ENCODE measurements around the gene PCNX2. TPM values are rescaled to one million over a fixed set of nuclear protein-coding genes. Genes with fewer than 3 reads are reported as not detected.
A peak's percentile ranks its signal among the peaks of the same experiment; 100 is the strongest.

The PCNX2 gene
- total and polyA plus RNA-seq, 12 donors, result 0.29 to 3.1 (median 1.6) TPM

DNA sequence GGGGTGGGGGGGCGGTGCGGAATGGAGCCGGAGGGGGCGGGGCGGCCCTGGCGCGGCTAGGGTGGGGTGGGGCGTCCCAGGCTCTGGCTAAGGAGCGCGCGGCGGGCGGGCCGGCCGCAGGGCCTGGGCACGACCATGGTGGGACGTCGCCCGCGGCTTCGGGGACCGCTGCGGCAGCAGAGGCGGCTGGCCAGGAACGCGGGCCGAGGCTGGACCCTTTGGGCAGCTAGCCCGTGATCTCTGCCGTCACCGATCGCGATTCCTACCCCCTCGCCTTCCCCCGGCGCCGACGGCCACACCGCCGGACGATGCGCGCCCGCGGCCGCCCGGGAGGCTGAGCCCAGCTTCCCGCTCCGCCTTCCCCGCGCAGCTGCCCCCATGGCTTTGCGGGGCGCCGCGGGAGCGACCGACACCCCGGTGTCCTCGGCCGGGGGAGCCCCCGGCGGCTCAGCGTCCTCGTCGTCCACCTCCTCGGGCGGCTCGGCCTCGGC lies 32.2 kb upstream of the PCNX2 start, which contains the start of gene MAP3K21:
TSS of gene MAP3K21 (plus strand) at position 74 of the 491 bp plus-strand sequence. CDS start at position 379, 305 bp downstream.
- WGBS, 2 donors, result 1% methylated on average over 34 to 67 of the region's 68 CpGs
- DNase-seq, result no peak
- Histone ChIP-seq H3K9me3 (no peaks in the 10 kb centered on the region), H3K27me3 (peaks cover 8 to 52% (median 30%) of the 10 kb centered on the region in 7 donors), H3K27ac (peak within 1 kb of the TSS in 2 of 10 donors; percentile 4 to 20), H3K36me3 (no peaks in the 10 kb centered on the region), H3K4me1 (peaks cover 3 to 17% (median 9%) of the 10 kb centered on the region in 9 donors), H3K4me3 (peak within 1 kb of the TSS; percentile 42 to 68 (median 57))
- peak; percentile 44 to 87 (median 72) for ATAC-seq
- intact Hi-C loops (cut with DNase I), result no loop called here
- TF ChIP-seq CTCF (IDR thresholded peaks at IDR 0.05), result no peak

GRCh38 chr1:233326811-233327650 lies 31.5 kb upstream of the PCNX2 start:
- 4 to 5% methylated on average over 36 to 49 of the region's 49 CpGs for WGBS, 2 donors
- intact Hi-C loops (cut with DNase I), result no loop called here
- ATAC-seq (peak; percentile 78 to 92 (median 85)), DNase-seq (peak; percentile 61 to 75)
- H3K9me3 ChIP-seq, result no peaks in the 10 kb centered on the region
- peaks cover 8 to 49% (median 30%) of the 10 kb centered on the region in 7 donors for H3K27me3 ChIP-seq
- H3K36me3 ChIP-seq, result no peaks in the 10 kb centered on the region
- no peak overlapping the region for H3K27ac ChIP-seq
- TF ChIP-seq CTCF (IDR thresholded peaks at IDR 0.05), result no peak
- H3K4me3 ChIP-seq, result peak overlapping the region in 9 of 10 donors; percentile 42 to 68 (median 59)
- peaks cover 3 to 17% (median 9%) of the 10 kb centered on the region in 9 donors for H3K4me1 ChIP-seq

DNA sequence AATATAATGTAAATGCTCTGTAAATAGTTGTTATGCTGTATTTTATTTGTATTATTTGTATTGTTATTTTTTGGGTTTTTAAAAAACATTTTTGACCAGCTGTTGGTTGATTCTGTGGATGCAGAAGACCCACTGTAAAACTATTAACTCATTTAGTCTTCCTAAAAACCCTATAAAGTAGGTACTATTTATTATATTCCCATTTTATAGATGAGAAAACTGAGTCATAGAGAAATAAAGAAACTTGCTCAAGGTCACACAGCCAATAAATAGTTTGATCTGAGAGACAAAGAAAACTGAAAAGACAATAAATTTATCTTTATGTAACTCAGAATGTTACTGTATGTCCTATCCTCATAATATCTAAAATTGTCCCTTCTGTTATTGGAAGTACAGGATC lies 30.8 kb upstream of the PCNX2 start:
- Histone ChIP-seq H3K27me3 (peaks cover 8 to 43% (median 29%) of the 10 kb centered on the region in 7 donors), H3K4me1 (peaks cover 3 to 17% (median 9%) of the 10 kb centered on the region in 9 donors), H3K9me3 (no peaks in the 10 kb centered on the region), H3K36me3 (no peaks in the 10 kb centered on the region), H3K4me3 (no peak overlapping the region), H3K27ac (no peak overlapping the region)
- intact Hi-C loops (cut with DNase I), result no loop called here
- DNase-seq (no peak), ATAC-seq (no peak)
- TF ChIP-seq CTCF (IDR thresholded peaks at IDR 0.05), result no peak

- Histone ChIP-seq H3K9me3 (no peaks in the 10 kb centered on the region), H3K36me3 (no peaks in the 10 kb centered on the region), H3K4me1 (peaks cover under 1 to 13% (median 7%) of the 10 kb centered on the region in 9 donors), H3K27me3 (peaks cover 8 to 24% (median 19%) of the 10 kb centered on the region in 7 donors), H3K27ac (no peak overlapping the region), H3K4me3 (no peak overlapping the region)
- DNase-seq (no peak), ATAC-seq (no peak)
- no peak for TF ChIP-seq CTCF (IDR thresholded peaks at IDR 0.05)
- intact Hi-C loops (cut with DNase I), result no loop called here
- 94% methylated on average over 1 of the region's 1 CpG for WGBS, 2 donors
These were observed 28.2 kb upstream of the PCNX2 start for GRCh38 chr1:233323718-233324117.
